HG03378 (cell line): ENCODE data around the gene RIN3.

ENCODE experiments used
- ATAC-seq: cut with Tn5 transposase; IDR thresholded peaks from one replicate; pipeline ENCODE4 v1.9.1; 2021; ENCODE audit warnings: mild to moderate bottlenecking, moderate library complexity; ENCODE audit not compliant: unreplicated experiment

The RIN3 gene

DNA sequence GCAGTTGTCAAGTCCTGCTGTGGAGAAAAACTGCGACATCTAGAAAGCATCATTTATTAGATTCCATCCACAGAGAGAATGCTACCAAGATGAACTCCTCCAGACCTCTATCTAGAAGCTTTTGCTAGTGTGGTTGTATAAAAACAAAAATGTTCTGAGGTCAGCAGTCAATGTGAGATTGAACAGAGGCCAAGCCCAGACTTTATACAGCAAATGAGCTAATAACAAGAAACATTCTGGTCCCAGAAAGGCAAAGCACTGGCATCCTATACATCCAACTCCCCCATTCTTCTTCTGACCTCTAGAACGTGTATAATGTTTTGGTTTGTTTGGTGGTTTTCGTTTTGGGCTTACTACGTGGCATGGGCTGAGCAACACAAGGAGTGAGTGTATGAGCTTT, 26.7 kb upstream of the RIN3 start:
- no peak for ATAC-seq

DNA sequence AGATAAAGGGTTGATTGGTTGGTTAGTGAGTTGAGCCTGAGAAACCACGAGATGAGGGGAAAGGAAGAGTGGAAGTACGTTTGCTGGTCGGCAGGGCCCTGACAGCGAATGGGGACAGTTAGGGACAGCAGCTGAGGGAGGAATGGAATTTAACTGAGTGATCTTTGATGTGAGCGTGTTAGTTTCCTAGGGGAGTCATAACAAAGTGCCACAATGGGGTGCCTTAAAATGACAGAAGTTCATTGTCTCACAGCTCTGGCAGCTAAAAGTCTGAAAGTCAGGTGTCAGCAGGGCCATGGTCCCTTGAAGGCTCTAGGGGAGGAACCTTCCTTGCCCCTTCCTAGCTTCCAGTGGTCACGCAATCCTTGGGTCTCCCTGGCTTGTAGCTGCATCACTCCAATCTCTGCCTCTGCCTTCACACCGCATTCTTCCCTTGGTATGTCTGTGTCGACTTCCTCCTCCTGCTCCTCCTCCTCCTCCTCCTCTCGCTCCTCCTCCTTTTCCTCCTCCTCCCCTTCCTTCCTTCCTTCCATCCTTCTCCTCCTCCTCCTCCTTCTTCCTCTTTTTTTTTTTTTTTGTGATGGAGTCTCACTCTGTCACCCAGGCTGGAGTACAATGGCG, 26.0 kb upstream of the RIN3 start:
- no peak for ATAC-seq

GRCh38 chr14:92489394-92490238, 24.0 kb upstream of the RIN3 start:
- no peak for ATAC-seq

DNA sequence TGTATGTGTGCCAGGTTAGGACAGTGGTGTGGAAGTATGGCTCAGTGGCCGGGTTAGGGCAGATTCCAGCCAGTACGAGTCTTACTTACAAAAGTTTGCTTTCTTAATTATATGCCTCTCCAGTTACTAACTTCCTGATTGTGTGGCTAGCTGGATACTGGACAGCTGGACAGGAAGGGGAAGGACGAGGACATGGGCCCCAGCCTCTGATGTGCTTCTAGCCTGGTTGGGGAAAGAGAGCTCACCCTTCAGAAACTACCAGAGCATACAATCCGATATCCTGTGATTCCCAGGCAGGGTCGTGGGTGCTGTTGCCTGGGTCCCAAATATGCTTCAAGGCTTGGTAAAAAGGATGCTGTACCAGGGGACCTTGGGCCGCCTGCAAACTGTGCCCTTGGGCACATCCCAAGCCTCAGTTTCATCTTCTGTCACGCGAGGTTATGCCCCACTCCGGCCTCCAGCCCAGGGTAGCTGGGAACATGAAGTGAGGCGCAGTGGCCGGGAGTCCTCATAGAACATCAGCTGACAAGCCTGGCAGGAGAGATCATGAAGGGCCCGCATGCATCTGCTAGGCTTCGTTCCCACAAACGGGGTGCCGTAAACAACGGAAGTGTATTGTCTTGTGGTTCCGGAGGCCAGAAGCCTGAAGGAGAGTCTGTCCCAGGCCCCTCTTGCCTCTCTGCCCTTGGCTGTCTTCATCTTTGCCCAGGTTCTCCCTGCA, 23.2 kb upstream of the RIN3 start:
- ATAC-seq: no peak

DNA sequence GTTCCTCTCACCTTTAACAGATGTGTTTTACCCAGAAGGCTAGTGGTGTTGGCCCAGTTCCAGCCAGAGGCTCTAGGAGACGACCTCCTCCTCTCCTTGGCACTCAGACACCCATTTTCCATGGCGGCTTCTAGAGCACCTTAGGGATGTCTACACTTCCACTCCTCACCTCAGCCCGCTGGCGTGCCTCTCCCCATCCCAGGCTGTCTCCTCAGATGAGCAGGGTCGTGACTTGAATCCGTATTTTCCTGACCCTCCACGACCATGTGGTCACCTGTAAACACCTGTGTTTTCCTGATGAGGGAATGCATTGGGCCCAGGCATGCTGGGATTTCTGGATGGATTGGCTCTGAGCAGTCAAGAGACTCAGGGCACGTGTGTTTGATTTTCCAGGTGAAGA, 21.8 kb upstream of the RIN3 start:
- no peak for ATAC-seq

DNA sequence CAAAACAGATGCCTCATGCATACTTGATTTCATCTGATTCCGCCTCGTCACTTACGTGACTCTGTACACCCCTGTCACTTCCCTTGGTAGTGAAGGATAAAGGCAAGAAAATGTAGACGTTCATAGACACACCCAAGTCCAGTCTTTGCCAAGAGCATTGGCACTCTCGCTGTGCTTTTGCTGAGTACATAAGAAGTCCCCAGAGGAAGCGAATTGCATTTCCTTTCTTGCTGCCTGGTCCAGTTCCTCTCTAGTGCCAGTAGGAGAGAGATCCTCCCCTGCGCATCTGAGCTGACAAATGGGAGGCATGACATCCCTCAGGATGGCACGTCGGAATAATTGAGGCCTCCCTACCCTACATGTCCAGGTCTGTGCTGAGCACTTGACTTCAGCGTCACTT, 21.3 kb upstream of the RIN3 start:
- ATAC-seq: no peak

DNA sequence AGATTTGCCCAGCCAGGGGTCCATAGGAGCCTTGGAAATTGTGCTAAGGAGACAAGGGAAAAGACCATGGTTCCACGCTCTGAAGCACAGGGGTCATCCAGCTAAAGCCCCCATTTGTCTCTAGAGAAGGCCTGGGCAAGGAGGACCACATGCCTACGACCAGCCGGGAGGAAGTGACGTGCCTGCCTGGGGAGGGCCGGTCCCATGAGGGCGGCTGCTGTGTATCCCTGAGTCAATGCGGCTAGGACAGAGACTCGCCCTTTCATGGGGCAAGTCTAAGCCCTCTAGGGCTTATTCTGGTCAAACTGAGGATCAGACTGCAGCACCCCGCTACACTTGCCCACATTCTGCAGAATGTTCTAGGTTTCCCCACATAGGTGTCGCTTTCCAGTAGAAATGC, 20.6 kb upstream of the RIN3 start:
- ATAC-seq: no peak

DNA sequence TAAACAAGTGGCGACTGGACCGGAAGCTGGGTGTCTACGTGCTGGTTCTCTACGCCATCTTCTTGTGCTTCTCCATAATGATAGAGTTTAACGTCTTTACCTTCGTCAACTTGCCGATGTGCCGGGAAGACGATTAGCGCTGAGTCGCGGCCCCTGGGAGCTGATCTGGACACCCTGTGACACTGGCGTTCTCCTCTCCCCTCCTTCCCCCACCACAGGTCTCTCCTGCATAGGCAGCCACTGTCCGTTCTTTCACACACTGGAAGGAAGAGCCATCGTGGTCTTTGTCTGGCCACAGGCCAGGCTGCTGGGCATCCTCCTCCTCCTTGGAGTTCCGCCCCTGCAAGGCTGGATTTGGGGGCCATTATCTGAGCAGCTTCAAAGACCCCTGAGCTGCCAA, 20.1 kb upstream of the RIN3 start:
- no peak for ATAC-seq

DNA sequence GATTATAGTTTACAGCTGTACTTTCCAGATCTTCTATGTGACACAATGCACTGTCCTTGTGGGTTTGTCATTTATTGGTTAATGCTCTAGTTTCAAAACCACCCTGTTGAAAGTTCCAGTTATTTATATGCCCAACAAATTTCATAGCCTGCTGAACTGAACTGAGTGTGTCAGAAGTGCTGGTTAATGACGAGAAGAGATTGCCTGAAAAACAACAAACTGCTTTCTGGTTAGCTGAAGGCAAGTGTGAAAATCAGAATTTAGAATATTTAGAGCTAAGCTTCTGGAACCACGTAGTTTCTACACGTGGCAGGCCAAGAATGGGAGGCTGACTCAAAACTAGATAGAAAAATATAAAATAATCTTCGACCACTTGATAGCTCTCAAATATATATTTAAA, 19.1 kb upstream of the RIN3 start:
- ATAC-seq: no peak

DNA sequence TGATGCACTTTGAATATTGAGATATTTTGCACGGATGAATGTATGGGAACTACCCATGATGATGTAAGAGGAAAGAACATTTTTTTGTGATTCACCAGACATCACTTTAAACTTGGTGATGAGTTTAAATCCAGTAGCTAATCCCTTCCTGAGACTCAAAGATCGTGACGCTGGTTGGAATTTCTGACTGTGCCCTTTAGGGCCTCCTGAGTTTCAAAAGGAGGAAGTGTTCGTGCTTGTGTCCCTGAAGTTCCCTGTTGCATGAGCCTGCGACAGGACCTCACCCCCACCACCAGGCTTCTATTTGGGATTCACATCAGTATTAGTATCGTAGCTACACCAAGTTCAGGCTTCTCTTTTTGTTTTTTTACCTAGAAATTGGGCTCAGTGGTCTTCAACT, 18.6 kb upstream of the RIN3 start:
- no peak for ATAC-seq

DNA sequence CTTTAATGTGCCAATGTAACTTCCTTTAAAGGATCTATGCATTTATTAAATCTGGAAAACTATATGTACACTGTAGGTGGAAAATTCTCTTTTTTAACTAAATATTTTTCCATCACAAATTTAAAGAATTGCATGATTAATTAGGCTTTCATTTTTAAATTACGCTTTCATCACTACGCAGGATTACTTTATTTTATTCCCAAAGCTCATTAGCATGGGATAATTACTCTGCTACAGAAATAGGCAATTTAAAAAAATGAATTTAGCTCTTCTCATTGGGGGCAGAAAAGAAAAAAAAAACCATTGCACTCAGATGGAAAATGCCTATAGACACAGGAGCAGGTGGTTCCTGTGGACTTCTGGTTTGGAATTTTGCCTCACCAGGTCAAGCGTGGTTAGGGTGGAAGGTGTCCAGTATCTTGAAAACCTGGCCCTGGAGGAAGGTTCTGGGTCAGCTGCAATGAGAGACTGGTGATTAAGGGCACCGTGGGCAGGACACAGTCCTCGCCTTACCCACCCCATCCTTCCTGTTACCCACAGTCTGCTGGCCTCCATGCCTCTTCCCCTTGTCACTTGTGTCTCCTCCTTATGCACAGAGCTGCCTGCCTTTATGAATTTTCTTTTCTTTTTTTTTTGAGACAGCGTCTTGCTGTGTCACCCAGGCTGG, 17.3 kb upstream of the RIN3 start:
- ATAC-seq: no peak

DNA sequence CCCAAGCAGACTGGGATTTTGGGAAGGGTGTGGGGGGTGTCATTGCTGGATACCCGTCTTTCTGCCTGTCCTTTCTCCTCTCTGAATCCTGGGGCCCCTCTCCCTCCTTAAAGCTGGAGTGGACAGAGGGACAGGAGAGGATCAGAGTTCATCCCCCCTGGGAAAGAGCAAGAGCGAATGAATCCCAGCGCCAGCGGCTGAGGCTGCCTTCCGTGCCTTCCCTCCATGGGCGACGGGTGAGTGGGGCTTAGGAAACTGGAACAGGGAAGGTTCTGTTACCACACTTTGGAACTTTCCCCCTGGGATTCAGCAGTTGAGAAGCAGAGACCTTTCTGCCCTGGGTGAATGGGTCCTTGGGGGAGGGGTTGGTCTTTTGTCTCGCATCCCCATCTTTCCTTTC, 16.2 kb upstream of the RIN3 start:
- ATAC-seq: no peak

DNA sequence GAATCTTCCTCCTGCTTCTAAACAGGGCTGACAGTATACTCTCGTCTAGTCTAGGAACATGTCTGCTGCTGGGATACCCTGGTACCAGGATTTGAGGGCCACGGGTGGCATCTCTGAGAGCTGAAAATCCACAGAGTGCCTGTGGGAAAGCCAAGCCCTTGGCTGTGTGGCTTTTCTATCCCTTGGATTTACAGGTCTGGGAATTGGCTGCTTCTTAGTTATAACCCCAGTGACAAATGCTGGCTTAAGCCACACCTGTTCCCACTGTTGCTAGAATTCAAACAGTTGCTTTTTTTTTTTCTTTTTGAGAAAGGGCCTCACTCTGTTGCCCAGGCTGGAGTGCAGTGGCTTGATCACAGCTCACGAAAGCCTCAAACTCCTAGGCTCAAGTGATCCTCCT, 14.3 kb upstream of the RIN3 start:
- no peak for ATAC-seq

DNA sequence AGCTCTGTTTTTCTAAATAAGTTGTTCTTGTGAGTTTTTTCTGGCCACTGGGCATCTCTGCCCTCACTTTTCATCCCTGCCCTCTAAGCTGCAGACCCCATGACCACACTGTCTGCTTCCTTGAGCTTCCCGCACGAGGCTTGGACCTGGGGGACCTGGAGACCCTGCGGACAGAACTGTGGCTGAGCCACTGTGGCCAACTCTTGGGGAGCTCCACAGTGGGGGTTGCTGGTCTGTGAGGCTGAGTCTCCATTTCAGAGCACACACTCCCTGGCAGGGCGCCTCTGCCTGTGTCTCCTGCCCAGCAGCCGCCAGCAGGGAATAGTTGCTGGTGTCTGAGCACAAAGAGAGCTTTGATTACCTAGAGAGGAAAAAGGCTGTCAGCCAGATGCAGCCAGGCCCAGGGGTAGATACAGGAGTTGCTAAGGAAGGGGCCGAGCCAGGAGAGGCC, 13.1 kb upstream of the RIN3 start:
- no peak for ATAC-seq

DNA sequence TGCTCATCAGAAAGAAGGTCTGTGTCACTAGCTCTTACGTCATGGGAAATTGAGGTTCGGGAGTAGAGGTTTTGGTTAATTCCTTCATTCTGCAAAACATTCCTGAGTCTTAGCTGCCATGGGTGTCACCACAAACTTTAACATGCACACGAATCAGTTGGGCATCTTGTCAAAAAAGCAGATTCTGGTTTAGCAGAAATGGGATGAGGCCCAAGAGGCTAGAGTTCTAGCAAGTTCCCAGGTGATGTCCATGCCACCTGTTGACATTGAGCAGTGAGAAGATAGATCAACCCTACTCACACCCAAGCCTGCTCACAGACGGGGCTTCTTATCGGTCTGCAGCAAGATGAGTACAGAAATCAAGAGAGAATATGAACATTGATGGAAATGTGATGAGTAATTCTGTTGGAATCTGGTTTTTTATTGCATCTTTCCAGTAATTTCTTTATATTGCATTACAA, 11.7 kb upstream of the RIN3 start:
- ATAC-seq: no peak

- ATAC-seq: no peak
Measured at GRCh38 chr14:92502541-92503286, 10.9 kb upstream of the RIN3 start.

DNA sequence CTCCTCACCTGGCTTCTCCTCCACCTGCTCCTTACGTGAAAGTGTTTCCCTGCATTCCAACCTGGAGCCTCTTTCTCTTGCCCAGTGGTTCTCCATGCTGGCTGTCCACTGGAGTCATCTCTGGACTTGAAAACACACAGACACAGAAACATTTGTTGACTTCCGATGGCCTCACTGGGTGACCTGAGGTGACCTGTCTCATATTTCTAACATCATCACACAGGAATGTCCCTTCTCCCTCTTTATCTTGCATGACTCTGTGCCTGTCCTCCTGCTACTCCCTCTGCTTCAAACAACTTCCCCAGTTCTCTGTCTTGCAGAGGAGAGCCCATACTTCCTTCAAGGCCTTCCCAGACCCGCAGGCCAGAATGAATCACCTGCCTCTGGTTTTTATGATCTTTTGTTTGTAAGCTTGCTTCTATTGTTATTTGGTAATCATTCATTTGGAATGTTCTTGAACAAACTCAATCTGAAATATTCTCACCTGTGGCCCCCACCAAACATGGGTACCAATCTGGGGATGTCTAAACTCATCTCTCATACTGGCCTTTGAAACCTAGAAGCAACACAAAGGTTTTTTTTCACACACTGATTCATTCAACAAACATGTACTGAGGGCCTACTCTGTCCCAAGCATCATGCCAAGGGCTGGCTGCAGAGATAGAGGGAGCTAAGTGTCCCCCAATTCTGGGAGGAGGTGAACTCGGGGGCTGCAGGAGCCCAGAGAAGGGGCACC, 9.7 kb upstream of the RIN3 start:
- no peak for ATAC-seq

DNA sequence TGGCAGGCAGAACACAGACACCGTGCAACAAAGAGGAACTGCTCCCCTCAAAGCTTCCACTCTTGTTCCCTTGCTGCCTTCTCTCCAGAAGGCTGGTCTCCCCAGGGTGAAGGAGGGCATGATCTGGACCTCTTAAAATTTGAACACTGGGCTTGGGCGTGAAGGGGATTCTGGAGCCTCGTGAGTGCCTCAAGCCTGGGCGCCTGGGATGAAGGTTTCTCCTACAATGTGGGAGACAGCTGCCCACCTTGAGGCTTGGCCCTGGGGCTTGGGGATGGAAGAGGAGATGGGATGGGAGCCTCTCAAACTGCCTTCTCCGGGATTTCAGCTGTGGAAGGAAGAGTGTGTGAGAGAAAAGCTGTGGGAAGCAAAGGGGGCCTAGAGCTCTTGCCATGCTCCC, 7.8 kb upstream of the RIN3 start:
- ATAC-seq: no peak

GRCh38 chr14:92506231-92506630, 7.3 kb upstream of the RIN3 start:
- no peak for ATAC-seq

- peak; percentile 72 for ATAC-seq
Measured at GRCh38 chr14:92507174-92507768, 6.3 kb upstream of the RIN3 start.
